Medulla oblongata (tissue), 1 donor: Measurements from ENCODE around the gene SYT9.

Source experiments
- DNase-seq: peaks from one replicate; pipeline ENCODE4 v3.0.0-alpha.2; 2015; ENCODE audit errors: extremely low spot score

The SYT9 gene

GRCh38 chr11:7471071-7471470, 219.4 kb downstream of the SYT9 start:
- no peak for DNase-seq

GRCh38 chr11:7473717-7474116, 222.0 kb downstream of the SYT9 start:
- no peak for DNase-seq

GRCh38 chr11:7480113-7480512, 228.4 kb downstream of the SYT9 start:
- DNase-seq = no peak

- DNase-seq = no peak
Observed at GRCh38 chr11:7484131-7484530, 232.4 kb downstream of the SYT9 start.

DNA sequence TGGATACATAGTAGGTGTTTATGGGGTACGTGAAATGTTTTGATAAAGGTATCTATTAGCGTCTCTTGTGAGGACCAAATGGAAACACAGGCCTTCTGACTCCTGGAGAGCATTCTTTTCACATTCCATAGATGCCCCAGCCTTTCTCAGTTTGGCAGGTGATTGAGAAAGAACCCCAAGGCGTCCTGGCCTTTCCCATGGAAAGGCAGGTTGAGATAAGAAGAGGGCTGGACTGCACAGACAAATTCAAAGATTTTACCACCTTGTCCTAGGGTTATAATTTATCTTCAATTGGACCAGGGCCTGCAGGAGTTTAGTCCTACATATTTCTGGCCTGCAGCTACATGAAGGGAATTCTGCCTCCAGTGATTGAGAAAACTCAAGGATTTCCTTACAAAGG, 232.9 kb downstream of the SYT9 start:
- DNase-seq = no peak

DNA sequence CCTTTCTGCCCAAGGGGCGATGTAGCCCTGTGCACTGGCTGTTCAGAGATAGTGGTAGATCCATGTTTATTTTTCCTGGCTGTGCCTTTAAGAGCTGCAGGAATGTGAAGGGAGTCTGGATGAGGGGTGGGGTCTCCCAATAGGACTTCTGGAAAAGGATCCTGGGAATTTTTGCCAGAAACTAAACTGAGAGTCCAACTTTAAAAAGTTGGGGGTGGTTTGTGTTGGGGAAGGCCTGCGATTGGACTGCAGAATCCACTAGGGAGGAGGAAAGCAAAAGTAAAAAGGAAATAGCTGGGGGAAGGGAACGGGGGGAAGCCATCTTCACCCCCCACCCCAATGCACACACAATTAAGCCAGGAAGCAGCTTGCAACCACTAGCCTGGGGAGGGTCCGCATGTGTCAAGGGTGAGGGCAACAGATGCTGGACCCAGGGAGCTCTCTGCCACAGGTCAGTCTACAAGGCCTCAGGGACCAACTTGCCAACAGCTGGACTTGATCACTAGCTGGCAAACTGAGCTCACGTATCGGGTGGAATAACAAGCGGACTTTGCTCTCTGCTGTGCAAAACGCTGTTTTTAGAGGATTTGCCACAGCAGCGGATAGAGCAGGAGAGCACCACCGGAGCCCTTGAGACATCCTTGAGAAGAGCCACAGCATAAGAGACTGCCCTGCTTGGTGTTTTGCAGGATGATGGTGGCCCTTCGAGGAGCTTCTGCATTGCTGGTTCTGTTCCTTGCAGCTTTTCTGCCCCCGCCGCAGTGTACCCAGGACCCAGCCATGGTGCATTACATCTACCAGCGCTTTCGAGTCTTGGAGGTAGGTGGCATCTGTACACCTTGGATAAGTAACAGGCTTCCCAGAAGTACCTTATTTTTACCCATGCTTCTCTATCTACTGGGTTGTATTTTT, 233.7 kb downstream of the SYT9 start, which contains the start of gene OLFML1:
Gene OLFML1 (plus strand): TSS at position 321 of the 912 bp plus-strand sequence. CDS start 370 bp downstream, at position 691.
- DNase-seq = no peak

- DNase-seq = no peak
Observed at GRCh38 chr11:7486098-7486780, 234.5 kb downstream of the SYT9 start.

DNA sequence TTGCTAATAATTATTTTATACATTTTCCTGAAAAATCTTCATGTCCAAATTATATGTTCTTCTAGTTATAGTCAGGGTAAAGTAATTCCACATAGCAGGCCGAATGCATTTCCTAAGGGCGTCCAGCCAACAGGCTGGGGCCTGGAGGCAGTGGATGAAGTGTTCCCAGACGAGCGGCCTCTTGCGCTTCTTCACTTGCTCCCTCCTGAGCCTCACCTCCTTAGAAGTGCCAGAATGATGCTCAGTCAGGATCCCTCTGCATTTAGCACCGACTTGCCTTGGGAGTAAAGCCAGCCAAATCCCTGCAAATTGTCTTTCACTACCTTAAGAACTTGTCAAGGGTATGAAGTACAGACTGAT, 235.1 kb downstream of the SYT9 start:
- DNase-seq = peak; percentile 10

DNA sequence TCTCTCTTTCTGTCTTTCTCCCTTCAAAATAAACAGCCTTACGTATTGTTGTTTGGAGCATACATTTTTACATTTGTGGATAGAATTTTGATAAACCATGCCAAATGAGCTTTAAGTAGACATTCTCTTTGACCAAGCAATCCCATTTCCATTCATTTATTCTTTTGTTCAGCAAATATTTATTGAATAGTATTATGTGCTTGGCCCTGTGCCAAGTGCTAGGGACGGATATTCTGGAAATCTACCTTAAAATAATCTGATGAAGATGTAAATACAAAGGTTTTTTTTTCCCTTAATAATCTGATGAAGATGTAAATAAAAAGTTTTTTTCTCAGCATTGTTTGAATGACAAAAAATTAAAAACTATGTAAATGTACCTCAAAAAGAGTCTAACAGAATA, 235.7 kb downstream of the SYT9 start:
- DNase-seq = no peak

DNA sequence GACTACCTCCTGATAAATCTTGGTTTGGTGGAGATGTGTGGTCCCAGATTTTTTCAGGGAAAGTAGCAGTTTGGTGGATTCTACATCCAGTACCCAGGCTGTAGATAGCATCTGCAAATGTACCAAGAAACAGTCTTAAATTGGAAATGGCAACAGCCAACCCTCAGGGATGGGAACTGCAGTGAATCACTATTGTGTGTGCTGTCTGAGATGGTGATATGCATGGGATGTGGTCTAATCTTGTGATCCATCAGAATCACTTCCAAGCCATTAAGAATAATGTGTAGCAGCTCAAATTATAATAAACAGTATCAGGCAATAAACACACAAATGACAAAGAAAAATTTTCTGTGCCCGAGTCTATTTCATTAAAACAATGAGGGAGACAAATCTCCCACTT, 237.0 kb downstream of the SYT9 start:
- no peak for DNase-seq

DNA sequence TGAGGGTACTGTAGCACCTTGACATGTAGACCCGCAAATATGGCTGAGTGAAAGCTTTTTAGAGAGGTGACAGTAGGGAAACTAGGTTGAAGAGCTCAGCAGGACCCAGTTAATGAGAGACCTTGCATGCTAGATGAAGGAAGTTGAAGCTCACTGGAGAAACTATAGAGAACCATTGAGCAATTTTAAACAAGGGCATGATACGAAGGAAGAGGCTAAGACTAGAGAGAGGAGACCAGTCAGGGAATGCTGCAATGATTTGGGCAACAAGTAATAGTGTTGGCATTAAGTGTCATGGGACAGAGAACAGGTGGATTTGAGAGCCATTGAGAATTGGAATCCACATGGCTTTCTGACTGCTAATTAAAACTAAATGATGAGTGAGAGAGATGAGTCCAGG, 237.7 kb downstream of the SYT9 start:
- no peak for DNase-seq

DNA sequence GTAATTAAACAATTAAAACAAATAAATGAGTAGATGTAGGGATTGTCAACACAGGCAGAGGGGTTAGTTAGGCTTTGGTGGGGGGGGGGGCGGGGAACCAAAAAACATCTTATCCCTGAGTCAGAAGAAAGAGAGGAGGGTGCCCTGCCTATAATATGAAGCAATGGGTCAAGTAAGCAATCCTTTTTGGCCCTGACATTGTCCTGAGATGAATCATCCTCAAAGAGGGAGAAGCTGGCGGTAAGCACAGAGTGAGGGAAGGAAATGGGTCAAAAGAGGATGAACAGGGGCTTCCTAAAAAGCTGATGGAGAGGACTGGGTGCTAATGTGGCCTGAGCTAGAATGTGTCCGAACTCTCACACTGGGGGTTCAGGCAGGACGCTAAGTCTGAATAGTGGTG, 238.3 kb downstream of the SYT9 start:
- no peak for DNase-seq

DNA sequence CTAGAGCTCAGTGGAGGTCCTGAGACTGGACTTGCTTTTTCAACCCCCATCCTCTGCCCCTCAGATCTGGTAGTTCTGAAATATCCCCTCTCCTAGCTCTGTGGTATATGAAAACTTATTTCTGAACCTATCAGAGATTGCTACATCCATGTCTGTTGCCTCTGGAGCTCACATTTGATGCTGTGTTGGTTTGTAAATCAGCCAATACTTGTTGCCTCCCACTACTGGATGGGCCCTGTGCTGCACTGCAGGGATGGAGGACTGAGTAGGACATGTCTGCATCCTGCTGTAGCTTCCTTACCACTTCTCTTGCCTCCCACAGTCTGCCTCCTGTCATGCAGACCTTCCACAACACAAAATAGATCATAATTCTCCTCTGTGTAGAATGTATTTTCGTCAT, 238.8 kb downstream of the SYT9 start:
- DNase-seq = no peak

- DNase-seq = no peak
Observed at GRCh38 chr11:7492253-7492652, 240.5 kb downstream of the SYT9 start.

- DNase-seq = no peak
Observed at GRCh38 chr11:7493670-7494069, 242.0 kb downstream of the SYT9 start.

DNA sequence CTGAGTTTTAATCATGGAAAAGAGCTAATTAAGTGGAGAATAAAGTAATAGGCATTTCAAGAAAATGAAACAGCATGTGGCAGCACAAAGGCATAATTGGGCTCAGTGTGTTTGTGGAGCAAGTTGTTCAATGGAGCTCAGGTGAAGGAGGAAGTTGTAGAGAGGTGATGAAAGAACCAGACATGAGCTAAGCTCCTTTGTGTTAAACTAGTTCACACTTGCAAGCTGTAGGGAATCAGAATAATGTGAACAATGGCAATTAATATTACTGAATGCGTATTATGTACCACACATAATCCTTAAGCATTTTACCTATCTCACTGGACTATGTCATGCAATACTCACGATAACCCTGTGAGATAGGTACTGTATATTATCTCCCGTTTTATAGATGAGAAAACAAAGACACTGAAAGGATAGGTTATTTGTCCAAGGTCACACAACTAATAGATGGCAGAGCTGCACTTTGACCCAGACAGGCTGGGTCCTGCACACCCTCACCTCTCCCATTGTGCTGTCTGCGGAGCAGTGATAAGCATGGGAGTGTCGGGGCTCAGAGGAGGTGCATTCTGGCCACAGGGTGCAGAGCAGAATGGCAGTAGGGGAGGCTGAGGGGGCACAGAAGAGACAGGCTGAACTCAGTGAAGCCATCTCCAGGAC, 242.5 kb downstream of the SYT9 start:
- DNase-seq = no peak

GRCh38 chr11:7495882-7496551, 244.3 kb downstream of the SYT9 start:
- peak; percentile 44 for DNase-seq

DNA sequence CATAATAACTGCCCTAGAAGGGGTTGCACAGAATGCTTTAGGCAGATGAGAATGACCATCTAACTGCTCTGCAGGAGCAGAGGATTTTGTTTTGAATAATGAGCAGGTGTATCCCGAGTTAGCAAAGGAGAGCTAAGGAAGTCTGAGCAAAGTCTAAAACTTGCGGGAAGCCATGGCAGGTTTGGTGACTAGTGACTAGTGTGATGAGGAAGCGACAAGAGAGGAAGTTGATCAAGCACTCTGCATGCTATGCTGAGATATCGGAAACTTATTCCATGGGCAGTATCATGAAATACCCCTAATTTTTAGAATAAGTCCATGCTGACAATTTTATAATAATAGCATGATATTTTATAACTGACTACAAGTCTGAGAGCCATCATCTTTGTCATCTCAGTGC, 246.5 kb downstream of the SYT9 start:
- peak; percentile 32 for DNase-seq

GRCh38 chr11:7499081-7499480, 247.4 kb downstream of the SYT9 start:
- no peak for DNase-seq

DNA sequence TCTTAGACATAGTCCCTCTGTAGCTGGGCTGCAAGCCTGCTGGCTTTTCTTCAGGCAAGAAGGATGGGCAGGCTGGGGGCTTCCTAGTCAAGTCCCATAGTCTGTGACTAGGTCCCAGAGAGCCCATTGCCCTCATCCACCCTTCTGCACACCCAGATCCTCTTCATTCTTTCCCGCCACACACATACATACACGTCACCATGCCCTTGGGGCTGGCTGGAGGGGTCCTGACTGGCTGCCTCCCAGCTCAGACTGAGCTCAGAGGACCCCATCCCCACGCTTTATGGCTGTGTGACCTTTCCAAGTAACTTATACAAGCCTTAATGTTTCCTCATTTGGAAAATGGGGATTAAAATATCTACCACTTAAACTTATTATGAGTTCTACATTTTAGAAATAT, 248.5 kb downstream of the SYT9 start:
- DNase-seq = no peak

GRCh38 chr11:7501251-7501650, 249.5 kb downstream of the SYT9 start:
- no peak for DNase-seq

DNA sequence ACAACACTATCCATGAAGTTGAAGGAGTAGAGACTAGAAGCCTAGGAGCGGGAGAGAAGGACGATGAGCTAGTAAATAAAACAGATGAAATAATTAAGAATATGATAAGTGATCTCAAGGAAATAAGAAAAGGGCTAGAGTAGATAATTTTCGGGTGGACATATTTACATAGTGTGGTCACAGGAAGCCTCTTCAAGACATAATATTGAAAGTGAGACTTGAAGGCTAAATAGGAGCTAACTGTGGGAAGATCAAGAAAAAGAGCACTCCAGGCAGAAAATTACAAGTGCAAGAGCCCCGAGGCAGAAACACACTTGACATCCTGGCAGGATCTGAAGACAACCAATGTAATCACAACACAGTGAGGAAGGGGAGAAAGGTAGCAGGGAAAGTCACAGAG, 250.2 kb downstream of the SYT9 start:
- DNase-seq = no peak
